ENCODE data around the gene PIK3R1.

PIK3R1 gene

GRCh38 chr5:68215208-68215897 is at the start of gene PIK3R1:
Gene PIK3R1, plus strand, starts transcription at chr5:68215756. Its CDS starts 10,920 bp downstream, at chr5:68226676.
- DNase-seq (ENCODE audit: low spot score), result peak; percentile 98

- no peak for DNase-seq (ENCODE audit: low spot score)
Observed at GRCh38 chr5:68167195-68167651, 48.3 kb upstream of the PIK3R1 start.

GRCh38 chr5:68169903-68170302 is 45.7 kb upstream of the PIK3R1 start:
- no peak for DNase-seq (ENCODE audit: low spot score)

GRCh38 chr5:68170826-68171558 is 44.6 kb upstream of the PIK3R1 start:
- DNase-seq (ENCODE audit: low spot score), result peak; percentile 58

- no peak for DNase-seq (ENCODE audit: low spot score)
Observed at GRCh38 chr5:68172314-68172713, 43.2 kb upstream of the PIK3R1 start.

GRCh38 chr5:68173007-68173406 is 42.5 kb upstream of the PIK3R1 start:
- no peak for DNase-seq (ENCODE audit: low spot score)

DNA sequence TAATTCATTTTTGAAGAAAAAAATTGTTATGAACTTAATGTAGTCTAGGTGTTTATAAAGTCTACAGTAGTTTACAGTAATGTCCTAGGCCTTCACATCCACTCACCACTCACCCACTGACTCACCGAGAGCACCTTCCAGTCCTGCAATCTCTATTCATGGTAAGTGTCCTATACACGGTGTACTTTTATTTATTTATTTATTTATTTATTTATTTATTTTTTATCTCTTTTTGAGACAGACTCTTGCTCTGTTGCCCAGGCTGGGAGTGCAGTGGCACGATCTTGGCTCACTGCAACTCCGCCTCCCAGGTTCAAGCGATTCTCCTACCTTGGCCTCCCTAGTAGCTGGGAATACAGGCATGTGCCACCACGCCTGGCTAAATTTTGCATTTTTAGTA is 39.3 kb upstream of the PIK3R1 start:
- DNase-seq (ENCODE audit: low spot score), result no peak

DNA sequence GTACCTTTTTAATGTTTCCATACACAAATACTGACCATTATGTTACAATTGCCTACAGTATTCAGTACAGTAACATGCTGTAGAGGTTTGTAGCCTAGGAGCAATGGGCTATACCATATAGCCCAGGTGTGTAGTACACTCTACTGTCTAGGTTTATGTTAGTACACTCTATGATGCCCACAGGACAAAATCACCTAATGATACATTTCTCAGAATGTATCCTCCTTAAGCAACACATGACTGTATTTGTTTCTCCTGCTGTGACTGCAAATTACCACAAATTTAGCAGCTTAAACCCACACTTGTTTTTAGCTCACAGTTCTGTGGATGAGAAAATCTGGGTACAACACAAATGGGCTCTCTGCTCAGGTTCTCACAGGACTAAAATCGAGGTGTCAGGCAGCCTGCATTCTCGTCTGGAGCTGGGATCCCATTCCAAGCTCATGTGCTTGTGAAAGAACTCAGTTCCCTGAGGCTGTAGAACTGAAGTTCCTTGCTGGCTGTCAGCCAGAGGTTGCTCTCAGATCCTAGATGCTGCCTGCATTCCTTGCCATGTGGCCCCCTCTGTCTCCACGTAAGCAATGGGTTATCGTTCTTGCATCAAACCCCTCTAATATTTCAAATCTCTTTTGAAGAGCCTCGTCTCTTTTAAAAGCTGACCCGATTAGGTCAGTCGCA is 38.6 kb upstream of the PIK3R1 start:
- DNase-seq (ENCODE audit: low spot score), result no peak

DNA sequence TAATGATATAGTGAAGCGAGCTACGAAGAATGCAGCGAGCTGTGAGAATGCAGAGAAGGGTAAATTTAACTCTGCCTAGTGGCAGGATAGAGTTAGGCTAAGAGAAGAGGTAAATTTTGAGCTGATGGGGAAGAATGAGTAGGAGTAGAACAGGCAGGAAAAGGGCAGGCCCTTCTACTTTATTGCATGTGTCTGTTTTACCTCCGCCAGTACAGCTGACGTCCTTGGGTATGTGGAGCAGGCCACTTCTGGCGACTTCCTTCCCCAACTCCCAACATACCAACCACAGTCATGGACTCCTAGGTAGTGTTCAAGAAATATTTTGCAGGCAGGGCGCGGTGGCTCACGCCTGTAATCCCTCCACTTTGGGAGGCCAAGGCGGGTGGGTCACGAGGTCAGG is 37.9 kb upstream of the PIK3R1 start:
- DNase-seq (ENCODE audit: low spot score), result no peak

DNA sequence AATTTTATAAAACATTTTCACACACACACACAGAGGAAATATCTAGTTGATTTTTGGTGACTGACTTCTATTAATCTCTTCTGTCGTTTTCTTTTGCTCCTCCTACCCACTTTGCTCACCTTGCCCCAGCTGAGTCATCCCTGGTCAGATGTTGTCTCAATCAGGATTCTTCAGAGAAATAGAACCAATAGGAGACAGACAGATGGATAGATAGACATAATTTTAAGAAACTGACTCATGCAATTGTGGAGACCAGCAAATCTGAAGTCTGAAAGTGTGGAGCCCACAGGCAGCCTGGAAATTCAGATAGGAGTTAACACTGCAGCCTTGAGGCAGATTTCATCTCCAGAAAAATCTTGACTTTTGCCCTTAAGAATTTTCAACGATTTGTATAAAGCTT is 37.0 kb upstream of the PIK3R1 start:
- DNase-seq (ENCODE audit: low spot score), result no peak

GRCh38 chr5:68180121-68181038 is 35.2 kb upstream of the PIK3R1 start:
- DNase-seq (ENCODE audit: low spot score), result no peak

- DNase-seq (ENCODE audit: low spot score), result no peak
Observed at GRCh38 chr5:68181039-68181599, 34.4 kb upstream of the PIK3R1 start.

GRCh38 chr5:68182094-68182493 is 33.5 kb upstream of the PIK3R1 start:
- no peak for DNase-seq (ENCODE audit: low spot score)

GRCh38 chr5:68182534-68182933 is 33.0 kb upstream of the PIK3R1 start:
- DNase-seq (ENCODE audit: low spot score), result no peak

DNA sequence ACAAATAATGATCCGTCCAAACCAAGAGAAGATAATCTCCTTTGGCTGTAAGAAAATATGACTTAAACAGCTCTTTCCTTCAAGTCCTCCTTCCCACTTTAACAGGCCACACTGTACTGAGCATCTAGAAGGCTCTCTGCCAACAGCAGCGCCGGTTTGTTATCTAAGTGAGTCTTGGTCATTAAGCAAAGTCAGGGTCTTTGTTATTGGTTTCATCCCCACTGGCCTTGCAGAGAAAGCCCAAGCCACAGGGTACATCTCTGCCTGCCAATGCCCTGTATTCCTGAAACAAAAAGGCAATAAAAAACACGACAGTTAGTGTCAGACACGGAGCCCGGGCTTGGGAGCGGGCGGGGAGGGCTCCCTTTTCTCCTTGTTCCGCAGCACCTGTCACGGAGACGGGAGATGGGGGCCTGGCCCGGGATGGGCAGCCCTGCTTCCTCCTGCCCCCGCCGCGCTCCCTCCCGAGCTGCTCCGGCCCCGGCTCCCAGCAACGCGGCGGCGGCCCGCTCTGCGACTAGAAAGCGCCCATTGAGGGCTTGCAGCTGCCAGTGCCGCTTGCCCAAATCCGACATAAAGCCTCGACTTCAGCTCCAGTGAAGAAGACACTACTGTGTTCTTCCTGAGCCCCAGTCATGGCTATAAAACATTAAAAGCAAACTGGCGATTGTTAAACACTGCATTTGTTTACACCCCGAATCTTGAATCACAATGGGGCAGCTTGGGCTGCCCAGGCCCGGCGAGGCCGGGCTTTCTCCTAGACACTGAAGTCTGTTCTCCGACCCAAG is 28.1 kb upstream of the PIK3R1 start:
- no peak for DNase-seq (ENCODE audit: low spot score)

GRCh38 chr5:68189171-68189570 is 26.4 kb upstream of the PIK3R1 start:
- no peak for DNase-seq (ENCODE audit: low spot score)

DNA sequence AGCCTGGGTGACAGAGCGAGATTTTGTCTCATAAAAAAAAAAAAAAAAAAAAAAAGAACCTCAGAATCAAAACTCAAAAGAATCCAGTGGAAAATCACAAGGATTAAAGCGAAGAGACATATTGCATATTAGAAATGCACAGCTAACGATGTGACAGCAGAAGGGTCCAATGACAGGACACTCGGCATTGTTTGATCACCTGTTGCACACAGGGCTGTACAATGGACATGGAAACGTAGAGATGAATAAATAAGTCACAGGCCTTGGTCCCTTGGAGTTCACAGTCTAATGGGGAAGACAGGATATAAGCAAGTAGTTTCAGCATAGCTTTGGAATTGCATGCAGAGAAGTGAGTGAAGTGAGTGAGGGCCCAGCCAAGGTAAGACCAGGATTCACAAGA is 25.9 kb upstream of the PIK3R1 start:
- no peak for DNase-seq (ENCODE audit: low spot score)

DNA sequence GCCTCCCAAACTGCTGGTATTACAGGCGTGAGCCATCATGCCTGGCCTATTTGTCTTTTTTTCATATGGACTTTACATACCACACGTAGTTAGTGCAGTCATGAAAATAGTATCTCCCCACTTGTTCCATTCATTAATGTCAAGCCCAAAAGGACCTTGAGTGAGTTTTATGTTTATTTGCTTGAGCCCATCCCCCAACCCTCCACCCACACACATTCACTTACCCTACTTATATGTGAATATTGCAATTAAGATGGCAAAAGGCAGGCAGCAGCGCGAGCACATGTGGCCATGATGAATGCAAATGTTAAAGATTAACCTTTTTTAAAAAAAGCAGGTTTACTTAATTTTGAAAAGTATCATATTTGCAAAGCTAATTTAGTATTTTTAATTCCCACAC is 24.9 kb upstream of the PIK3R1 start:
- no peak for DNase-seq (ENCODE audit: low spot score)

DNA sequence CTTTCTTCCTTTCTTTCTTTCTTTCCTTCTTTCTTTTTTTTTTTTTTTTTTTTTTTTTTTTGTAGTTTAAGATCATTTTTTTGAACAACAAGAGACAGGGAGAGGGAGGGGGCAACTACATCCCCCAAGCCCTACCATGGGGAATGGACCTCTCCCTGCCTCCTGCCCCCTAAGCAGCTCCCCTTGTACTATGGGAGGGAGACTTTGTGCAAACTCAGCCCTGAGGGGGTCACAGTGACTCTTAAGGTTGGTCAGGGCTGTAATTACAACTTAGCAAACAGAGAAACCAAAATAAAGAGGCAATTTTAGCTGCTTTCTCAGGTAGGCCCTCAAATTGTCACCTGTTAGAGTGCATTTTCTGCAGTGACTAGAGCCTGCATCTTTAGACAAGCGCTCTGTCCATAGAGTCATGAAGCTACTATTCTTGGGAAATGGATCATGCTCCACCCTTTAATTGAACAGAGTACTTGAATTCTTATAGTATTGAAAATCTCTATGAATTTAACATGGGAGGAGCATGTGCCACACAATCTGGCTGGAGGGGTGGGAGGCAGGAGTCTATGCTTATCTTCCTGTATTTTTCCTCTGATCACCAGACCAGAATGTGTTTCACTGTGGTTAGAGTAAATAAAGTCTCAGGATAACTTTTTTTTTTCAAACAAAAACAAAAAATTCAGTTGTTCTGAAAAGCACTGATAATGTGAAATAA is 24.3 kb upstream of the PIK3R1 start:
- no peak for DNase-seq (ENCODE audit: low spot score)

GRCh38 chr5:68192679-68193060 is 22.9 kb upstream of the PIK3R1 start:
- DNase-seq (ENCODE audit: low spot score), result no peak

All from AG20443 (cell line).